Endothelial cell of umbilical vein (primary cell): ENCODE results near the gene SNX24. TPM values are rescaled to one million over a fixed set of nuclear protein-coding genes. Genes with fewer than 3 reads are reported as not detected.

Experiments used
- BruUV-seq: library from RNA; stranded (reverse); fragments of 400-500 nt; replicated peaks from 2 replicates; lab custom pipeline; 2021; lab: Mats Ljungman, UMichigan
- CTCF ChIA-PET: fragments of 300-600, 350-600 bp; sonication (Branson Sonifier 250); formaldehyde crosslinking; loops from one replicate; lab custom pipeline; 2021; ENCODE audit warnings: antibody characterized with exemption, inconsistent platforms; lab: Charles Lee
- POLR2A ChIA-PET: fragments of 300-600, 350-600 bp; sonication (Branson Sonifier 250); formaldehyde crosslinking; loops from one replicate; lab custom pipeline; 2021; ENCODE audit warnings: antibody characterized with exemption, inconsistent platforms; lab: Charles Lee
- DNase-seq: peaks from one replicate; pipeline ENCODE4 v3.0.0-alpha.2; 2011; ENCODE audit warnings: low read depth, low spot score
- FAIRE-seq: peaks from 2 replicates; lab custom pipeline; 2011; peaks lifted over from hg19 to GRCh38; lab: Jason Lieb, UNC
- H2AFZ ChIP-seq: 2 replicates; pipeline ENCODE4 v1.6.0; 2012; ENCODE audit warnings: low read depth, low read length, control low read depth, inconsistent platforms
- H3K27ac ChIP-seq: 2 replicates; pipeline ENCODE4 v1.5.1; 2011; ENCODE audit warnings: low read depth, mild to moderate bottlenecking, control low read depth, low read length, moderate library complexity; ENCODE audit not compliant: insufficient read depth
- H3K27me3 ChIP-seq, 2 experiments: 2 replicates each; pipeline versions ENCODE4 v1.6.0 to v1.6.1; 2011; ENCODE audit warnings: low read length in 2 of 2, mixed read lengths in 1 of 2; ENCODE audit not compliant: control insufficient read depth in 2 of 2, insufficient read depth in 2 of 2
- H3K36me3 ChIP-seq, 2 experiments: 2 replicates in 1 of 2; 3 replicates in 1 of 2; pipeline ENCODE4 v1.5.1; 2011; ENCODE audit warnings: low read length in 2 of 2, mild to moderate bottlenecking in 1 of 2, moderate library complexity in 1 of 2; ENCODE audit not compliant: control insufficient read depth in 2 of 2, insufficient read depth in 2 of 2; ENCODE audit errors: extremely low read depth in 1 of 2
- H3K4me1 ChIP-seq: 3 replicates; pipeline ENCODE4 v1.5.1; 2011; ENCODE audit warnings: mild to moderate bottlenecking, low read length; ENCODE audit not compliant: control insufficient read depth, insufficient read depth; ENCODE audit errors: extremely low read depth
- H3K4me2 ChIP-seq: 2 replicates; pipeline ENCODE4 v1.6.1; 2011; ENCODE audit warnings: low read length, control low read depth, mixed read lengths; ENCODE audit not compliant: insufficient read depth
- H3K4me3 ChIP-seq, 3 experiments: fragments of 200-600 bp in 1 of 3; sonication (generic), shearing (Covaris generic) in 1 of 3; replicated peaks in 1 of 3; 2 replicates each; pipeline ENCODE4 v1.5.1; 2011 to 2016; ENCODE audit warnings: control low read depth in 3 of 3, low read length in 3 of 3, mild to moderate bottlenecking in 2 of 3, inconsistent platforms in 1 of 3, low read depth in 1 of 3, moderate library complexity in 1 of 3; ENCODE audit not compliant: insufficient read depth in 1 of 3
- H3K79me2 ChIP-seq: 2 replicates; pipeline ENCODE4 v1.6.0; 2012; ENCODE audit warnings: low read length, inconsistent platforms; ENCODE audit not compliant: control insufficient read depth, insufficient read depth
- H3K9ac ChIP-seq: replicated peaks from 2 replicates; pipeline ENCODE3; 2011; ENCODE audit warnings: low read length, control low read depth; ENCODE audit not compliant: insufficient read depth; ENCODE audit errors: extremely low read depth
- H3K9me1 ChIP-seq: replicated peaks from 3 replicates; pipeline ENCODE4 v1.6.0; 2011; ENCODE audit warnings: mild to moderate bottlenecking, low read length; ENCODE audit not compliant: control insufficient read depth, insufficient read depth; ENCODE audit errors: extremely low read depth
- H3K9me3 ChIP-seq: replicated peaks from 2 replicates; pipeline ENCODE4 v1.5.1; 2012; ENCODE audit warnings: low read length, inconsistent platforms; ENCODE audit not compliant: control insufficient read depth, insufficient read depth
- H4K20me1 ChIP-seq: replicated peaks from 2 replicates; pipeline ENCODE3; 2011; ENCODE audit warnings: mild to moderate bottlenecking, low read length; ENCODE audit not compliant: control insufficient read depth, insufficient read depth; ENCODE audit errors: extremely low read depth
- EZH2 ChIP-seq: IDR thresholded peaks from 2 replicates; pipeline ENCODE4 v1.6.1; 2012; ENCODE audit warnings: borderline replicate concordance, low read depth, mild to moderate bottlenecking, moderate library complexity, low read length, inconsistent platforms; ENCODE audit not compliant: severe bottlenecking
- FOS ChIP-seq: IDR thresholded peaks from 2 replicates; pipeline ENCODE4 v1.6.1; 2011; ENCODE audit warnings: mild to moderate bottlenecking, low read length, moderate library complexity, borderline replicate concordance; ENCODE audit not compliant: insufficient read depth
- GATA2 ChIP-seq: IDR thresholded peaks from 2 replicates; pipeline ENCODE4 v1.7.0; 2011; ENCODE audit warnings: low read depth, mild to moderate bottlenecking, moderate library complexity, mixed read lengths, low read length; ENCODE audit not compliant: insufficient read length, insufficient read depth
- JUN ChIP-seq: IDR thresholded peaks from 2 replicates; pipeline ENCODE4 v1.6.1; 2011; ENCODE audit warnings: borderline replicate concordance, low read depth; ENCODE audit not compliant: insufficient read length, insufficient read depth
- MAX ChIP-seq: IDR thresholded peaks from 2 replicates; pipeline ENCODE4 v1.6.1; 2011; ENCODE audit not compliant: insufficient read depth, insufficient read length
- MYC ChIP-seq: IDR thresholded peaks from one replicate; pipeline ENCODE4 v1.6.1; 2011; ENCODE audit warnings: mild to moderate bottlenecking, low read depth, low read length
- POLR2A ChIP-seq: IDR thresholded peaks from 2 replicates; pipeline ENCODE4 v1.6.1; 2012; ENCODE audit warnings: low read depth, mild to moderate bottlenecking, control low read depth, low read length
- POLR2AphosphoS5 ChIP-seq: IDR thresholded peaks from 2 replicates; pipeline ENCODE4 v1.6.1; 2012; ENCODE audit warnings: low read depth, mild to moderate bottlenecking, control low read depth, low read length, moderate library complexity; ENCODE audit not compliant: insufficient read depth
- dilution Hi-C: fragments of 300-500 bp; cut with MboI; formaldehyde crosslinking; loops from one replicate; pipeline ENCODE4 v1.15.0; 2019; ENCODE audit warnings: low sequenced_read_pairs; ENCODE audit not compliant: extremely low pct_ligation_motif_present
- intact Hi-C: fragments of 100-400 bp; cut with micrococcal nuclease; formaldehyde crosslinking; loops from one replicate; pipeline ENCODE4 v1.10.0; 2022
- polyA plus RNA-seq, 4 experiments: library from polyadenylated mRNA; depleted of rRNA in 3 of 4; stranded (reverse) in 3 of 4; unstranded in 1 of 4; fragments of >200 nt; gene quantifications; 2 replicates each; pipeline versions ENCODE4 v1.2.1 to v1.2.3, GENCODE V29; 2011 to 2012; ENCODE audit warnings: missing spikeins in 1 of 4
- total RNA-seq: library from RNA; stranded (reverse); gene quantifications from 2 replicates; pipeline ENCODE4 v1.2.3, GENCODE V29; 2021
- TF ChIP-seq, protein P1 (sequence below), 2 donors: IDR thresholded peaks; 1 replicate in 1 of 2; 2 replicates in 1 of 2; pipeline ENCODE4 v1.5.1; 2011; ENCODE audit warnings: low read length in 2 of 2, mild to moderate bottlenecking in 2 of 2, moderate library complexity in 2 of 2, control low read depth in 1 of 2, inconsistent platforms in 1 of 2, low read depth in 1 of 2; ENCODE audit not compliant: insufficient read depth in 1 of 2; ENCODE audit errors: extremely low read depth in 1 of 2

Gene SNX24
- total and polyA plus RNA-seq, 2 donors (not counting 3 experiments of a cell fraction or from before 2014, with no cell fraction given): 2.9 to 14.9 TPM

DNA sequence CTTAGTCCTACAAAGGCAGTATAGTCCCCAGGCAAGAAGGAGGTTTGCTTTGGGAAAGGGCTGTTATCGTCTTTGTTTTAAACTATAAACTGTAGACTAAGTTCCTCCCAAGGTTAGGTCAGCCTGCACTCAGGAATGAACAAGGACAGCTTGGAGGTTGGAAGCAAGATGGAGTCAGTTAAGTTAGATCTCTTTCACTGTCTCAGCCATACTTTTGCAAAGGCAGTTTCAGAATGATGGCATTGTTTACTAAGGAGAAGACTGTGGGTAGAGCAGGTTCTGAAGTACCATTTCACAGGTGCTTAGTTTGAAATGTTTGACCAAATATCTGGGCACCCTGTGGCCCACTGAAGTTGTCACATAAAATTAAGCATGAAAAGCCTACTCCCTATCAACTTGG, 19.4 kb downstream of the SNX24 start:
- no peak overlapping the region for H3K27ac ChIP-seq
- ChIA-PET POLR2A (no interaction called here), CTCF (no interaction called here)
- TF ChIP-seq, protein P1, sequence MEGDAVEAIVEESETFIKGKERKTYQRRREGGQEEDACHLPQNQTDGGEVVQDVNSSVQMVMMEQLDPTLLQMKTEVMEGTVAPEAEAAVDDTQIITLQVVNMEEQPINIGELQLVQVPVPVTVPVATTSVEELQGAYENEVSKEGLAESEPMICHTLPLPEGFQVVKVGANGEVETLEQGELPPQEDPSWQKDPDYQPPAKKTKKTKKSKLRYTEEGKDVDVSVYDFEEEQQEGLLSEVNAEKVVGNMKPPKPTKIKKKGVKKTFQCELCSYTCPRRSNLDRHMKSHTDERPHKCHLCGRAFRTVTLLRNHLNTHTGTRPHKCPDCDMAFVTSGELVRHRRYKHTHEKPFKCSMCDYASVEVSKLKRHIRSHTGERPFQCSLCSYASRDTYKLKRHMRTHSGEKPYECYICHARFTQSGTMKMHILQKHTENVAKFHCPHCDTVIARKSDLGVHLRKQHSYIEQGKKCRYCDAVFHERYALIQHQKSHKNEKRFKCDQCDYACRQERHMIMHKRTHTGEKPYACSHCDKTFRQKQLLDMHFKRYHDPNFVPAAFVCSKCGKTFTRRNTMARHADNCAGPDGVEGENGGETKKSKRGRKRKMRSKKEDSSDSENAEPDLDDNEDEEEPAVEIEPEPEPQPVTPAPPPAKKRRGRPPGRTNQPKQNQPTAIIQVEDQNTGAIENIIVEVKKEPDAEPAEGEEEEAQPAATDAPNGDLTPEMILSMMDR (IDR thresholded peaks at IDR 0.05; ENCODE audit: extremely low read depth in 1 of 2, insufficient read depth in 1 of 2, low read depth in 1 of 2, low read length in 2 of 2): no peak
- TF ChIP-seq GATA2: no peak
- TF ChIP-seq POLR2AphosphoS5: no peak
- TF ChIP-seq MAX: no peak
- TF ChIP-seq JUN: no peak
- TF ChIP-seq MYC: no peak
- TF ChIP-seq FOS: no peak
- TF ChIP-seq POLR2A: no peak
- no peak for TF ChIP-seq EZH2
- H2AFZ ChIP-seq: no peak overlapping the region
- H3K4me2 ChIP-seq: no peak overlapping the region
- no peaks in the 10 kb centered on the region for H3K9me3 ChIP-seq
- H4K20me1 ChIP-seq: no peaks in the 10 kb centered on the region
- H3K4me1 ChIP-seq: no peaks in the 10 kb centered on the region
- no peaks in the 10 kb centered on the region for H3K27me3 ChIP-seq
- no peaks in the 10 kb centered on the region for H3K79me2 ChIP-seq
- dilution Hi-C loops: no loop called here
- FAIRE-seq (no peak), DNase-seq (no peak)
- H3K9me1 ChIP-seq: no peaks in the 10 kb centered on the region
- H3K9ac ChIP-seq: no peak overlapping the region
- BruUV-seq: no TSS peak
- intact Hi-C loops: no loop called here
- no peak overlapping the region for H3K4me3 ChIP-seq
- no peaks in the 10 kb centered on the region for H3K36me3 ChIP-seq
